NCI-H774 (cell line): ENCODE results near the gene PKD2L1.
A peak's percentile ranks its signal among the peaks of the same experiment; 100 is the strongest.
"Not testable (repeated sequence)": the region's sequence is repeated elsewhere in the genome, so short reads cannot be mapped to it uniquely, and the experiment has no call there.

Experiments
- DNase-seq: peaks from one replicate; lab custom pipeline; 2025; lab: John Stamatoyannopoulos, UW

The PKD2L1 gene

GRCh38 chr10:100330079-100330478 is at the start of gene PKD2L1:
TSS of gene PKD2L1 (minus strand) at chr10:100330228. CDS start at chr10:100330103, 125 bp downstream.
- DNase-seq: no peak

GRCh38 chr10:100377830-100378229 is 47.8 kb upstream of the PKD2L1 start:
- no peak for DNase-seq

DNA sequence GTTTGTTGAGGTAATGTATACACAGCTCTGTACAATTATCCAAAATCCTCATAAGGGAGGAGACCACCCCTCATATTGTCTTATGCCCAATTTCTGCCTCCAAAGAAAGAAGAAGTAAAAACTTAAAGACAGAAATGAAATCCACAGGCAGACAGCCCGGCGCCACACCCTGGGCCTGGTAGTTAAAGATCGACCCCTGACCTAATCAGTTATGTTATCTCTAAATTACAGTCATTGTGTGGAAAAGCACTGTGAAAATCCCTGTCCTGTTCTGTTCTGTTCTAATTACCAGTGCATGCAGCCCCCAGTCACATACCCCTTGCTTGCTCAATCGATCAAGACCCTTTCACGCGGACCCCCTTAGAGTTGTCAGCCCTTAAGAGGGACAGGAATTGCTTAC is 46.6 kb upstream of the PKD2L1 start:
- DNase-seq: not testable (repeated sequence)

DNA sequence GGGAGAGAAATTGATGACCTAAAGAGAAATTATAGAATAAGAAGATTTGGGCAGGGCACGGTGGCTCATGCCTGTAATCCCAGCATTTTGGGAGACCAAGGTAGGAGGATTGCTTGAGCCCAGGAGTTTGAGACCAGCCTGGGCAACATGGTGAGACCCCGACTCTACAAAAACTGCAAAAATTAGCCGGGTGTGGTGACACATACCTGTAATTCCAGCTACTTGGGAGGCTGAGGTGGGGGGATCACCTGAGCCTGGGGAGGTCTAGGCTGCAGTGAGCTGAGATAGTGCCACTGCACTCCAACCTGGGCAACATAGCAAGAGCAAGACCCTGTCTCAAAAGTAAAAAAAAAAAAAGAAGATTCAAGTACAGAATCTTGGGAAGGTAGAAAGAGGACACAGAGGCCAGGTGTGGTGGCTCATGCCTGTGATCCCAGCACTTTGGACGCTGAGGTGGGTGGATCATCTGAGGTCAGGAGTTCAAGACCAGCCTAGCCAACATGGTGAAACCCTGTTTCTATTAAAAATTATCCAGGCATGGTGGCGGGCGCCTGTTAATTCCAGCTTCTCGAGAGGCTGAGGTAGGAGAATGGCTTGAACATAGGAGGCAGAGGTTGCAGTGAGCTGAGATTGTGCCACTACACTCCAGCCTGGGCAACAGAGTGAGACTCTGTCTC is 44.8 kb upstream of the PKD2L1 start:
- DNase-seq: not testable (repeated sequence)

DNA sequence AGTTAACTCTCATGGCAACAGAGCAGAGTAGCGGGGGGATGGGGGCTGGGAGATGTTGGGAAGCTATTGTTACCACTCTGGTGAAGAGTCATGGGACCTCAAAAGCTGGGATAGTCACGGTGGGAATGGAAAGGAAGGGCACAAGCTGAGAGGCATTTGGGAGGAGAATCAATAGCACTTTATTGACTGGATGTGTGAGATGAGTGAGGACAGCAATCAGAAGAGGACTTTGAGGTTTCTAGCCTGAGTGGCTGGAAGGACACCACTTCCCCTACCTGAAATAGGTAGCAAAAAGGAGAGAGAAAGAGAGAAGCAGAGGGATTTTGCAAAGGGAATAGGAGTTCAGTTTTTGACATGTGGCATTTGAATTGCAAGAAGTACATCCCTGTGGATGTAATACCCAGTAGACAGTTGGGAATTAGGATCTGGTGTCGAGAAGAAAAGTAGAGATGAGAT is 44.2 kb upstream of the PKD2L1 start:
- DNase-seq: no peak

- peak; percentile 90 for DNase-seq
These were observed 43.5 kb upstream of the PKD2L1 start for GRCh38 chr10:100373298-100374199.

DNA sequence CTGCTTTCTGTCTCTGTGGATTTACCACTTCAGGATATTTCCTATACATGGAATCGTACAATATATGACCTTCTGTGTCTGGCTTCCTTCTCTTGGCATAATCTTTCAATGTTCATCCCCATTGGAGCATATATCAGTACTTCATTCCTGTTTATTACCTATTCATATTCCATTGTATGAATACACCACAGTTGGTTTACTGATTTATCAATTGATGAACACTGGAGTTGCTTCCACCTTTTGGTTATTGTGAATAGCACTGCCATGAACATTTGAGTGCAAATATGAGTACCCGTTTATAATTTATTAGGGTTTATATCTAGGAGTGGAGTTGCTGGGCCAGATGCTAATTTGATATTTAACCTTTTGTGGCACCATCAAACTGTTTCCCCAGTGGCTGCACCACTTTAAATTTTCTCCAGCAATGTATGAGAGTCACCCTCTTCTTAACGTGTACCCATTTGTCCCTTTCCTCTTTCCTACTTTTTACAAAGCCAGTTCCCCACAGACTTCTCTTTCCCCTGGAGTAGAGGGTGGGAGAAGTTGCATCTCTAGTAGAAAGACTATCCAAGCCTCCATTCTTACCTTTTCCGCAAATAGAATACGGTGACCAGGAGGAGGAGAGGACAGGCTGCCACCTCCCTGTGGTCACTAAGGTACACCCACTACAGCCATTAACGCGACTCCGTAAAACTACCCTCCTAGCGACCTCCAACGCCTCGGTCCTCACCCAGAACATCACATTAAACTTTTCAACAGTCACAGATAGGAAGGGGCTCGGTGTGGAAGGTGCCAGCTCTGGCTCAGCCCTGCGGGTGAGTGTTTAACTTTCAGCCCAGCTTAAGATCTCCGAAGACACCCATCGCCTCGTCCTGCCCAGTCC is 42.6 kb upstream of the PKD2L1 start:
- no peak for DNase-seq

- DNase-seq: no peak
These were observed 41.5 kb upstream of the PKD2L1 start for GRCh38 chr10:100371482-100372027.

- peak; percentile 22 for DNase-seq
These were observed 40.9 kb upstream of the PKD2L1 start for GRCh38 chr10:100370714-100371481.

GRCh38 chr10:100368721-100369120 is 38.7 kb upstream of the PKD2L1 start:
- DNase-seq: no peak

GRCh38 chr10:100364735-100365391 is 34.8 kb upstream of the PKD2L1 start:
- DNase-seq: peak; percentile 62

DNA sequence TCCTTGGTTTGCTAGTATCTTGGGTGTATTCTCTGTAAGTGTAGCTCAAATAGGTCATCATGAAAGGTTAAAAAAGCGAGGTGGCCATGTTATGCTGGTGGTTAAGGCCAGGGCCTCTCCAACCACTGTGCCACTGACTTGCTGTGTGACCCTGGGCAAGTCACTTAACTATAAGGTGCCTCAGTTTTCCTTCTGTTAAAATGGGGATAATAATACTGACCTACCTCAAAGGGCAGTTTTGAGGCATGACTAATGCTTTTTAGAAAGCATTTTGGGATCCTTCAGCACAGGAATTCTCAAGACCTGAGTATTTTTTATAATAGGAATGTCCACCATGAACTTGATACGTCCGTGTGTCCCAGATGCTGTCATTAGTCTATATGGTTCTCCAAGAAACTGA is 34.1 kb upstream of the PKD2L1 start:
- DNase-seq: no peak

DNA sequence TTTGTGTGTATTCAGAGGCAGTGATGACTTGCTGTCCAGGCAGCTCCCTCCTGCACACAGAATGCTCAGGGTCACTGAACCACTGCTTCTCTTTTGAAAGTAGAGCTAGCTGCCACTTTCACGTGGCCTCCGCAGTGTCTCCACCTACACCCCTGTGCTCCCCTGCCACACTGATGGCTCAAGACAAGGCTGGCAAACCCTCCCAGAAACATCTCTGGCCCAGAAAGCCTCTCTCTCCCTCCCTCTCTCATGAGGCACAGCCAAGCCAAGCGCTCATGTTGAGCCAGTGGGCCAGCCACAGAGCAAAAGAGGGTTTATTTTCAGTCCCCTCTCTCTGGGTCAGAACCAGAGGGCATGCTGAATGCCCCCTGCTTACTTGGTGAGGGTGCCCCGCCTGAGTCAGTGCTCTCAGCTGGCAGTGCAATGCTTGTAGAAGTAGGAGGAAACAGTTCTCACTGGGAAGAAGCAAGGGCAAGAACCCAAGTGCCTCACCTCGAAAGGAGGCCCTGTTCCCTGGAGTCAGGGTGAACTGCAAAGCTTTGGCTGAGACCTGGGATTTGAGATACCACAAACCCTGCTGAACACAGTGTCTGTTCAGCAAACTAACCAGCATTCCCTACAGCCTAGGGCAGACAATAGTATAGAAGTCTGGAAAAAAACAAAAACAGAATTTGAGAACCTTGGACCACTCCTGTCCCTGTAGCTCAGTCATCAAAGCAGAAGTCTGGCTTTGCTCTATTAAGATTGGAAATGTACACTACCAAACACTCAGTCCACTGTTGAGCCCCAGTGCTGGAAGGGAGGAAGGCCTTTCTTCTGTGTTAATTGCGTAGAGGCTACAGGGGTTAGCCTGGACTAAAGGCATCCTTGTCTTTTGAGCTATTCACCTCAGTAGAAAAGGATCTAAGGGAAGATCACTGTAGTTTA is 32.8 kb upstream of the PKD2L1 start:
- no peak for DNase-seq

DNA sequence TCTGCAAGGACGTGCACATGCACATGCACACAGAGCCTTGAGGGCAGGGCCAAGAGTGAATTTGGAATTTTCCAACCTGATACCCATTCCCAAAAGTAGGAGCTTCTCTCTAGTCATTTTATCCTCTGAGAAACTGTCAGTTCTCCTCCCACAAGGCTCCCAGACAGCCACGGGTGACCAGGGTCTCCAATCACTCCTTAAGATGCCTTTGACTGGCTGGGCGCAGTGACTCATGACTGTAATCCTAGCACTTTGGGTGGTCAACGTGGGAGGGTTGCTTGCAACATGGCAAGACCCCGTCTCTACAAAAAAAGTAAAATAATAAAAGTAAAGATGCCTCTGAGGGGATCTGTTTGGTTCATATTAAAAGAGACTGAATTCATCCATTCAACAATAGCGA is 30.2 kb upstream of the PKD2L1 start:
- DNase-seq: no peak

GRCh38 chr10:100359529-100360150 is 29.6 kb upstream of the PKD2L1 start:
- no peak for DNase-seq

DNA sequence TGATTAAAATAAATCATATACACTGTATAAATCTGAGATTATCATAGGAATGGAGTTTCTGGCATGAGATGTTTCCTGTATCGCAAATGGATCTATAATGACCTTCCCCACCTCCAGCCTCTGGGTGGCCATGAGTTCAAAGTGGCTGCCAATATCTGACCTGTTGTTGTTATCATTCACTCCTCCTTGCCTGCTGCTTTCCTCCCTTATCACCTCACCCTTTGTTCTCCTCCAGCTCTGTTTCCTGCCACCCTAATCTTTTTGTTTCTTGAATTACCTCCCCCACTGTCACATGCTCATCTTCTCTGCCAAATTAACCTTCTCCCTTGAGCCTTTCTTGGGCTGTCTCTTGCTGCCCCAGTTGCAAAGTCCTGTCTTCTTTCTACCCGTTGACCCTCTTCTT is 29.0 kb upstream of the PKD2L1 start:
- no peak for DNase-seq

GRCh38 chr10:100357059-100357858 is 27.2 kb upstream of the PKD2L1 start:
- DNase-seq: no peak
